ENCODE data around the gene SPRED1.
"Not testable (repeated sequence)": the region's sequence is repeated elsewhere in the genome, so short reads cannot be mapped to it uniquely, and the experiment has no call there.

Gene SPRED1

DNA sequence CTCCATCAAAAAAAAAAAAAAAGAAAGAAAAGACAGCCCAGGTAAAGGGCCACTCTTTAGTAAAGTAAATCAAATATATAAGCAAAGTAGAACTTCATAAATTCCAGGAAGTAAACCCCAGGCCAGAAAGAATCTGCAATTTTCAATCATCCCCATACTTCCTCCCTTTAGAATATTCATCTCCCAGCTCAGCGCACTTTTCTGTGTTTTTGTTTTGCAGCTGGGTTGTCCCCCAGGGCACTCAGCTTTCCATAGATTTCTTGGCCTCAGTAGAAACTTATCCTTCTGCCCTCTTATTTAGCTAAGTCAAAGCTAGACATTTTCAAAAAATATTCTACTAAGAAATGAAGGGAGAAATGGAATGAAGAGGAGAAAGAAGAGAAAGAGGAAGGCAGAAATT lies 24.0 kb upstream of the SPRED1 start:
- Histone ChIP-seq H3F3A (ENCODE audit: control insufficient read depth, insufficient read depth) (no peaks in the 10 kb centered on the region), H3K27ac (ENCODE audit: low read depth, low read length) (no peak overlapping the region)
- TF ChIP-seq, protein P1, sequence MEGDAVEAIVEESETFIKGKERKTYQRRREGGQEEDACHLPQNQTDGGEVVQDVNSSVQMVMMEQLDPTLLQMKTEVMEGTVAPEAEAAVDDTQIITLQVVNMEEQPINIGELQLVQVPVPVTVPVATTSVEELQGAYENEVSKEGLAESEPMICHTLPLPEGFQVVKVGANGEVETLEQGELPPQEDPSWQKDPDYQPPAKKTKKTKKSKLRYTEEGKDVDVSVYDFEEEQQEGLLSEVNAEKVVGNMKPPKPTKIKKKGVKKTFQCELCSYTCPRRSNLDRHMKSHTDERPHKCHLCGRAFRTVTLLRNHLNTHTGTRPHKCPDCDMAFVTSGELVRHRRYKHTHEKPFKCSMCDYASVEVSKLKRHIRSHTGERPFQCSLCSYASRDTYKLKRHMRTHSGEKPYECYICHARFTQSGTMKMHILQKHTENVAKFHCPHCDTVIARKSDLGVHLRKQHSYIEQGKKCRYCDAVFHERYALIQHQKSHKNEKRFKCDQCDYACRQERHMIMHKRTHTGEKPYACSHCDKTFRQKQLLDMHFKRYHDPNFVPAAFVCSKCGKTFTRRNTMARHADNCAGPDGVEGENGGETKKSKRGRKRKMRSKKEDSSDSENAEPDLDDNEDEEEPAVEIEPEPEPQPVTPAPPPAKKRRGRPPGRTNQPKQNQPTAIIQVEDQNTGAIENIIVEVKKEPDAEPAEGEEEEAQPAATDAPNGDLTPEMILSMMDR (IDR thresholded peaks at IDR 0.05; ENCODE audit: low read depth, low read length, poor library complexity, severe bottlenecking), result no peak
- TF ChIP-seq EZH2phosphoT487 (IDR thresholded peaks at IDR 0.05; ENCODE audit: borderline replicate concordance, low read length), result no peak

DNA sequence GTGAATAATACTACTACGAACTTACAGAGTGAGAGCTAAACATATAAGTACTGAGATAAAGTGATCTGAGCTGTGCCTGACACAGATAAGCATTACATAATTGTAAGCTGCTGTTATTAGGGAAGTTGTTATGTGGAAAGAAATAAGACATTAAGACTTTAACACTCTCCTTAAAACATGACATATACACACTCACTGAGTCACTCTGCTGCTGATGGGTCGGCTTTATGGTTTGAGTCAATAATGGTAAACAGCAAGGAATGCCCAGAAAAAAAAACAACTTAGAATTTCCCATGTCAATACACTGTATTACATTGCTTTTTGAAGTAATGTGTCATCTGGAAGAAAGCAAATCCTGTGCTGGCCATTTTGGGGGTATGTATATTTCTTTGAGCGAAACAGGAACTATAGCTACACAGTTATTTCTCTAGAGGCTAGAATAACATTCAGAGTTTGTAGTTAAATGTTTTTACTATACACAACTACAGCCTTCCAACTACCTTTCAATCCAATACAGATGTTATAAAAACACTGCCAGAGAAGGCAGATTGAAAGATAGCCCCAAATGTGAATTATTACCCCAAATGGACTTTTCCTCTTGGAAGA lies 22.8 kb upstream of the SPRED1 start:
- Histone ChIP-seq H4K20me1 (ENCODE audit: control insufficient read depth, insufficient read depth, low read depth, low read length) (no peaks in the 10 kb centered on the region), H3K9me3 (ENCODE audit: control insufficient read depth, insufficient read depth, low read length) (no peaks in the 10 kb centered on the region), H3K27ac (ENCODE audit: low read depth, low read length) (no peak overlapping the region), H3K79me2 (ENCODE audit: control insufficient read depth, low read length) (no peaks in the 10 kb centered on the region), H3K9me2 (replicated peaks; ENCODE audit: control insufficient read depth, low read length) (no peaks in the 10 kb centered on the region), H3K4me3 (ENCODE audit: low read length) (no peak overlapping the region), H3F3A (ENCODE audit: control insufficient read depth, insufficient read depth) (no peaks in the 10 kb centered on the region), H3K27me3 (ENCODE audit: control insufficient read depth, low read length) (no peaks in the 10 kb centered on the region), H3K36me3 (ENCODE audit: control insufficient read depth, low read length) (no peaks in the 10 kb centered on the region), H3K4me2 (ENCODE audit: low read length) (no peak overlapping the region), H3K4me1 (ENCODE audit: control insufficient read depth, low read length) (no peaks in the 10 kb centered on the region)
- no peak for TF ChIP-seq EZH2phosphoT487 (IDR thresholded peaks at IDR 0.05; ENCODE audit: borderline replicate concordance, low read length)
- TF ChIP-seq, protein P1 (IDR thresholded peaks at IDR 0.05; ENCODE audit: low read depth, low read length, poor library complexity, severe bottlenecking), result no peak

More for the DNA sequence above, 24.0 kb upstream of the SPRED1 start:
- no peak overlapping the region for H3K4me3 ChIP-seq (ENCODE audit: low read length)
- no peaks in the 10 kb centered on the region for H4K20me1 ChIP-seq (ENCODE audit: control insufficient read depth, insufficient read depth, low read depth, low read length)
- no peaks in the 10 kb centered on the region for H3K4me1 ChIP-seq (ENCODE audit: control insufficient read depth, low read length)
- no peak overlapping the region for H3K4me2 ChIP-seq (ENCODE audit: low read length)
- H3K36me3 ChIP-seq (ENCODE audit: control insufficient read depth, low read length), result no peaks in the 10 kb centered on the region
- no peaks in the 10 kb centered on the region for H3K79me2 ChIP-seq (ENCODE audit: control insufficient read depth, low read length)
- H3K27me3 ChIP-seq (ENCODE audit: control insufficient read depth, low read length), result no peaks in the 10 kb centered on the region
- no peaks in the 10 kb centered on the region for H3K9me2 ChIP-seq (replicated peaks; ENCODE audit: control insufficient read depth, low read length)
- no peaks in the 10 kb centered on the region for H3K9me3 ChIP-seq (ENCODE audit: control insufficient read depth, insufficient read depth, low read length)

DNA sequence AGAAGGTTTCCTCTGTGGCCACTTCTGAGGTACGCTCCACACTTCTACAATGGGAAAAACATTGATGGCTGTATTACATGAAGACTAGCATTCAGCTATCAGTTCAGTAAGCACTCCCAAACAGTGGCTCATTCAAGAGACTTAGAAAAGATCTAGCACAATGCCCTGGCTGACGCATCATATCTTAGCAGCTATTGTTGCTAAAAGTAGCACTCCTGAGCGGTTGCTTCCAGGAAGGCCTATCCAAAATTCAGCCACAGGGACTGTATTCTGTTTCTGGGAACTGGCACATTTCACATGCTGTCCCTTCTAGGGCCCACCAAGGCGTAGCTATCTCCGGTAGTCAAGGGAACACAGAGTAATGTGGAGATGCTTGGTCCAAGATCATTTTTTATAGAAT lies 21.2 kb upstream of the SPRED1 start:
- Histone ChIP-seq H3K4me3 (ENCODE audit: low read length) (no peak overlapping the region), H3K36me3 (ENCODE audit: control insufficient read depth, low read length) (no peaks in the 10 kb centered on the region), H3K9me3 (ENCODE audit: control insufficient read depth, insufficient read depth, low read length) (no peaks in the 10 kb centered on the region), H3F3A (ENCODE audit: control insufficient read depth, insufficient read depth) (no peaks in the 10 kb centered on the region), H3K9me2 (replicated peaks; ENCODE audit: control insufficient read depth, low read length) (no peaks in the 10 kb centered on the region), H3K27ac (ENCODE audit: low read depth, low read length) (no peak overlapping the region), H3K4me1 (ENCODE audit: control insufficient read depth, low read length) (no peaks in the 10 kb centered on the region), H4K20me1 (ENCODE audit: control insufficient read depth, insufficient read depth, low read depth, low read length) (no peaks in the 10 kb centered on the region), H3K79me2 (ENCODE audit: control insufficient read depth, low read length) (no peaks in the 10 kb centered on the region), H3K4me2 (ENCODE audit: low read length) (no peak overlapping the region), H3K27me3 (ENCODE audit: control insufficient read depth, low read length) (no peaks in the 10 kb centered on the region)
- TF ChIP-seq EZH2phosphoT487 (IDR thresholded peaks at IDR 0.05; ENCODE audit: borderline replicate concordance, low read length), result no peak

DNA sequence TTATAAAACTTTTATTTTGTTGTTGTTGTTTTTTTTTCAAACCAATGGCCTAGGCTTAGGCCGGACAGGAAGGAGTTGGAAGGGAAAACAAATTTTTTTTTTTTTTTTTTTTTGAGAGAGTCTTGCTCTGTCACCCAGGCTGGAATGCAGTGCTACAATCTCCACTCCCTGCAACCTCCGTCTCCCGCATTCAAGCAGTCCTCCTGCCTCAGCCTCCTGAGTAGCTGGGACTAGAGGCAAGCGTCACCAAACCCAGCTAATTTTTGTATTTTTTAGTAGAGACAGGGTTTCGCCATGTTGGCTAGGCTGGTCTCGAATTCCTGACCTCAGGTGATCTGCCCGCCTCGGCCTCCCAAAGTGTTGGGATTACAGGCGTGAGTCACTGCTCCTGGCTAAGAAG lies 15.6 kb upstream of the SPRED1 start:
- not testable (repeated sequence) for H3K4me3 ChIP-seq (ENCODE audit: low read length); H3K36me3 ChIP-seq (ENCODE audit: control insufficient read depth, low read length); H3K4me2 ChIP-seq (ENCODE audit: low read length); H3K9me2 ChIP-seq (replicated peaks; ENCODE audit: control insufficient read depth, low read length); H3K79me2 ChIP-seq (ENCODE audit: control insufficient read depth, low read length); H3K27me3 ChIP-seq (ENCODE audit: control insufficient read depth, low read length); H3K9me3 ChIP-seq (ENCODE audit: control insufficient read depth, insufficient read depth, low read length); H3F3A ChIP-seq (ENCODE audit: control insufficient read depth, insufficient read depth); H3K27ac ChIP-seq (ENCODE audit: low read depth, low read length); H4K20me1 ChIP-seq (ENCODE audit: control insufficient read depth, insufficient read depth, low read depth, low read length)
- peaks cover 12% of the 10 kb centered on the region for H3K4me1 ChIP-seq (ENCODE audit: control insufficient read depth, low read length)
